NCI-H510A (cell line): ENCODE results near the gene TTC28.

ENCODE experiments used
- DNase-seq: peaks from one replicate; lab custom pipeline; 2025; lab: John Stamatoyannopoulos, UW

The TTC28 gene

GRCh38 chr22:28051091-28051786, 628.4 kb downstream of the TTC28 start:
- DNase-seq, result no peak

GRCh38 chr22:28048529-28048928, 631.1 kb downstream of the TTC28 start:
- DNase-seq, result no peak

GRCh38 chr22:28047740-28048139, 631.9 kb downstream of the TTC28 start:
- DNase-seq, result no peak

GRCh38 chr22:28046100-28046499, 633.5 kb downstream of the TTC28 start:
- DNase-seq, result no peak

- DNase-seq, result no peak
Observed at GRCh38 chr22:28044546-28045173, 635.0 kb downstream of the TTC28 start.

- no peak for DNase-seq
Observed at GRCh38 chr22:28043266-28043665, 636.4 kb downstream of the TTC28 start.

- DNase-seq, result peak; percentile 65
Observed at GRCh38 chr22:28034760-28035401, 644.8 kb downstream of the TTC28 start.

- DNase-seq, result no peak
Observed at GRCh38 chr22:28034145-28034759, 645.4 kb downstream of the TTC28 start.

- no peak for DNase-seq
Observed at GRCh38 chr22:28032861-28033260, 646.8 kb downstream of the TTC28 start.

- DNase-seq, result no peak
Observed at GRCh38 chr22:28031383-28031922, 648.2 kb downstream of the TTC28 start.

GRCh38 chr22:28030473-28030872, 649.2 kb downstream of the TTC28 start:
- DNase-seq, result no peak

GRCh38 chr22:28029956-28030355, 649.7 kb downstream of the TTC28 start:
- no peak for DNase-seq

GRCh38 chr22:28029201-28029948, 650.3 kb downstream of the TTC28 start:
- peak; percentile 84 for DNase-seq

GRCh38 chr22:28027453-28028448, 651.9 kb downstream of the TTC28 start:
- no peak for DNase-seq

GRCh38 chr22:28025866-28026575, 653.6 kb downstream of the TTC28 start:
- no peak for DNase-seq

GRCh38 chr22:28025333-28025732, 654.3 kb downstream of the TTC28 start:
- no peak for DNase-seq

GRCh38 chr22:28024422-28024888, 655.2 kb downstream of the TTC28 start:
- DNase-seq, result no peak

- no peak for DNase-seq
Observed at GRCh38 chr22:28023774-28024173, 655.9 kb downstream of the TTC28 start.

GRCh38 chr22:28023036-28023435, 656.6 kb downstream of the TTC28 start:
- DNase-seq, result no peak
